Cardiac muscle cell (in vitro differentiated cells and primary cell): Measurements from ENCODE around the gene HSPB7. TPM values are rescaled to one million over a fixed set of nuclear protein-coding genes. Genes with fewer than 3 reads are reported as not detected.
A peak's percentile ranks its signal among the peaks of the same experiment; 100 is the strongest.

Experiments used
- DNase-seq, 2 donors: peaks; one replicate each; pipeline versions ENCODE4 v3.0.0 to v3.0.0-alpha.2; 2010 to 2017; ENCODE audit warnings: low read depth in 1 of 2, low spot score in 1 of 2
- H3K27ac ChIP-seq: fragments of 200-600 bp; sonication (generic); 2 replicates; pipeline ENCODE4 v1.5.1; 2016
- H3K27me3 ChIP-seq: fragments of 200-600 bp; sonication (generic); 2 replicates; pipeline ENCODE4 v1.6.0; 2016; ENCODE audit warnings: control low read depth
- H3K36me3 ChIP-seq: fragments of 200-600 bp; sonication (generic); 2 replicates; pipeline ENCODE4 v1.5.1; 2016; ENCODE audit warnings: control low read depth
- H3K4me1 ChIP-seq: fragments of 200-600 bp; sonication (generic); 2 replicates; pipeline ENCODE4 v1.8.1; 2017; ENCODE audit warnings: low read depth, mild to moderate bottlenecking, mixed run types
- H3K4me3 ChIP-seq: fragments of 200-600 bp; sonication (generic); 2 replicates; pipeline ENCODE4 v1.5.1; 2016; ENCODE audit warnings: mild to moderate bottlenecking
- H3K9me3 ChIP-seq: fragments of 200-600 bp; sonication (generic); 2 replicates; pipeline ENCODE4 v1.5.1; 2017; ENCODE audit warnings: low read depth, mild to moderate bottlenecking, control low read depth
- CTCF ChIP-seq: IDR thresholded peaks from 2 replicates; pipeline ENCODE4 v1.5.1; 2012; ENCODE audit warnings: low read depth, mild to moderate bottlenecking, low read length
- polyA plus RNA-seq: library from polyadenylated mRNA; unstranded; fragments of >200 nt; fragmentation: Nextera tagmentation; extraction: Ambion mirVana; gene quantifications from 2 replicates; pipeline ENCODE4 v1.2.1, GENCODE V29; 2016
- total RNA-seq: library from RNA; depleted of rRNA; stranded (reverse); fragments of >200 nt; gene quantifications from 2 replicates; pipeline ENCODE4 v1.2.3, GENCODE V29; 2016

The HSPB7 gene
- total and polyA plus RNA-seq, 2 experiments from 2014 or later = 509 to 2,165 TPM

- Histone ChIP-seq H3K36me3 (peaks cover 10% of the 10 kb centered on the region), H3K4me1 (no peaks in the 10 kb centered on the region), H3K4me3 (no peak overlapping the region), H3K27me3 (no peaks in the 10 kb centered on the region), H3K27ac (no peak overlapping the region), H3K9me3 (no peaks in the 10 kb centered on the region)
- no peak for TF ChIP-seq CTCF
- DNase-seq = no peak
Observed at GRCh38 chr1:15968172-15968571, 49.7 kb downstream of the HSPB7 start.

GRCh38 chr1:15966956-15967344, 50.9 kb downstream of the HSPB7 start:
- Histone ChIP-seq H3K27ac (no peak overlapping the region), H3K9me3 (no peaks in the 10 kb centered on the region), H3K27me3 (no peaks in the 10 kb centered on the region), H3K4me3 (no peak overlapping the region), H3K4me1 (no peaks in the 10 kb centered on the region), H3K36me3 (peaks cover 4% of the 10 kb centered on the region)
- DNase-seq = no peak
- no peak for TF ChIP-seq CTCF

GRCh38 chr1:15966081-15966955, 51.5 kb downstream of the HSPB7 start:
- no peak overlapping the region for H3K4me3 ChIP-seq
- no peak overlapping the region for H3K27ac ChIP-seq
- peaks cover 4% of the 10 kb centered on the region for H3K36me3 ChIP-seq
- H3K4me1 ChIP-seq = peaks cover 2% of the 10 kb centered on the region
- DNase-seq = no peak
- no peaks in the 10 kb centered on the region for H3K9me3 ChIP-seq
- H3K27me3 ChIP-seq = no peaks in the 10 kb centered on the region
- TF ChIP-seq CTCF = no peak

- H3K27ac ChIP-seq = no peak overlapping the region
- peak in 1 of 2 donors; percentile 73 for DNase-seq
- H3K4me3 ChIP-seq = no peak overlapping the region
- H3K9me3 ChIP-seq = no peaks in the 10 kb centered on the region
- peaks cover 8% of the 10 kb centered on the region for H3K4me1 ChIP-seq
- peaks cover 4% of the 10 kb centered on the region for H3K36me3 ChIP-seq
- no peaks in the 10 kb centered on the region for H3K27me3 ChIP-seq
- no peak for TF ChIP-seq CTCF
Observed at GRCh38 chr1:15965228-15965767, 52.5 kb downstream of the HSPB7 start.

Other genes starting within 250 kb of the HSPB7 start
- 3.9 and 5.0 TPM in 2 replicates for gene UQCRHL, start 210.4 kb downstream of the HSPB7 start, total RNA-seq
- gene UQCRHL, start 210.4 kb downstream of the HSPB7 start, polyA plus RNA-seq = 2.5 and 3.2 TPM in 2 replicates
- gene SPEN, start 170.3 kb downstream of the HSPB7 start, total RNA-seq = 14.8 and 31.6 TPM in 2 replicates
- gene SPEN, start 170.3 kb downstream of the HSPB7 start, polyA plus RNA-seq = 25.8 and 35.4 TPM in 2 replicates
- 48.8 and 64.0 TPM in 2 replicates for gene ZBTB17, start 41.9 kb downstream of the HSPB7 start, total RNA-seq
- gene ZBTB17, start 41.9 kb downstream of the HSPB7 start, polyA plus RNA-seq = 47.1 and 61.6 TPM in 2 replicates
- 0.12 TPM in 1 of 2 replicates, not detected in the other for gene SRARP, start 13.8 kb downstream of the HSPB7 start, total RNA-seq
- gene SRARP, start 13.8 kb downstream of the HSPB7 start, polyA plus RNA-seq = not detected in 2 replicates
- 5.8 and 16.3 TPM in 2 replicates for gene CLCNKA, start 4.0 kb upstream of the HSPB7 start, total RNA-seq
- 12.8 and 25.5 TPM in 2 replicates for gene CLCNKA, start 4.0 kb upstream of the HSPB7 start, polyA plus RNA-seq
- 19.0 and 55.6 TPM in 2 replicates for gene CLCNKB, start 25.7 kb upstream of the HSPB7 start, total RNA-seq
- gene CLCNKB, start 25.7 kb upstream of the HSPB7 start, polyA plus RNA-seq = 24.8 and 84.3 TPM in 2 replicates
- gene FAM131C, start 55.6 kb upstream of the HSPB7 start, total RNA-seq = 6.0 and 10.9 TPM in 2 replicates
- gene FAM131C, start 55.6 kb upstream of the HSPB7 start, polyA plus RNA-seq = 10.4 and 21.3 TPM in 2 replicates
- 21.6 and 26.2 TPM in 2 replicates for gene EPHA2, start 138.0 kb upstream of the HSPB7 start, total RNA-seq
- gene EPHA2, start 138.0 kb upstream of the HSPB7 start, polyA plus RNA-seq = 9.8 and 14.0 TPM in 2 replicates
- gene ARHGEF19, start 194.6 kb upstream of the HSPB7 start, total RNA-seq = 3.5 and 4.0 TPM in 2 replicates
- gene ARHGEF19, start 194.6 kb upstream of the HSPB7 start, polyA plus RNA-seq = 6.7 and 11.6 TPM in 2 replicates
- gene CPLANE2, start 219.1 kb upstream of the HSPB7 start, total RNA-seq = 20.5 and 26.5 TPM in 2 replicates
- gene CPLANE2, start 219.1 kb upstream of the HSPB7 start, polyA plus RNA-seq = 7.2 and 9.1 TPM in 2 replicates